ENCODE measurements around the gene TRMT2B.

DNA sequence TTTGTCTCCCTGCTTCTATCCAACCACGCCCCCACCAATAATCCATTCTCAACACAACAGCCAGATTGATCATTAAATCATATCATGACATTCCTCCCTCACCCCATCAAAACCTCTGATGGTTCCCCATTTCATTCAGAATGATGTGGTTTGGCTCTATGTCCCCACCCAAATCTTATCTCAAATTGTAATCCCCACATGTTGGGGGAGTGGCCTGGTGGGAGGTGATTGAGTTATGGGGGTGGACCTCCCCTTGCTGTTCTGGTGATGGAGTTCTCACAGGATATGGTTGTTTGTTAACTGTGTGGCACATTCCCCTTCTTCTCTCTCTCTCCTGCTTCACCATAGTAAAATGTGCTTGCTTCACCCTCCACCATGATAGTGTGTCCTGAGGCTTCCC, 23.3 kb downstream of the TRMT2B start:
- TF ChIP-seq, protein P1, sequence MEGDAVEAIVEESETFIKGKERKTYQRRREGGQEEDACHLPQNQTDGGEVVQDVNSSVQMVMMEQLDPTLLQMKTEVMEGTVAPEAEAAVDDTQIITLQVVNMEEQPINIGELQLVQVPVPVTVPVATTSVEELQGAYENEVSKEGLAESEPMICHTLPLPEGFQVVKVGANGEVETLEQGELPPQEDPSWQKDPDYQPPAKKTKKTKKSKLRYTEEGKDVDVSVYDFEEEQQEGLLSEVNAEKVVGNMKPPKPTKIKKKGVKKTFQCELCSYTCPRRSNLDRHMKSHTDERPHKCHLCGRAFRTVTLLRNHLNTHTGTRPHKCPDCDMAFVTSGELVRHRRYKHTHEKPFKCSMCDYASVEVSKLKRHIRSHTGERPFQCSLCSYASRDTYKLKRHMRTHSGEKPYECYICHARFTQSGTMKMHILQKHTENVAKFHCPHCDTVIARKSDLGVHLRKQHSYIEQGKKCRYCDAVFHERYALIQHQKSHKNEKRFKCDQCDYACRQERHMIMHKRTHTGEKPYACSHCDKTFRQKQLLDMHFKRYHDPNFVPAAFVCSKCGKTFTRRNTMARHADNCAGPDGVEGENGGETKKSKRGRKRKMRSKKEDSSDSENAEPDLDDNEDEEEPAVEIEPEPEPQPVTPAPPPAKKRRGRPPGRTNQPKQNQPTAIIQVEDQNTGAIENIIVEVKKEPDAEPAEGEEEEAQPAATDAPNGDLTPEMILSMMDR (IDR thresholded peaks at IDR 0.05) = no peak
- TF ChIP-seq POLR2AphosphoS5 (IDR thresholded peaks at IDR 0.05; ENCODE audit: insufficient read depth in 1 of 2, low read depth in 1 of 2) = no peak

All from vagina (tissue), 2 donors.